Natural killer cell treated with Interleukin-12 subunit alpha and Interleukin-12 subunit beta and Interleukin-15 and Interleukin-18, amount 100 ng/mL, for 72 hours (primary cell): ENCODE measurements around the gene PPP2R5C. TPM values are rescaled to one million over a fixed set of nuclear protein-coding genes. Genes with fewer than 3 reads are reported as not detected.

Source experiments
- ATAC-seq, 2 donors: fragments of 150-1000 bp; cut with Tn5 transposase in 1 of 2; sonication (Bioruptor Pico), chemical (Tn5 transposase) in 1 of 2; 2 replicates each; pipeline ENCODE4 v1.10.0; 2021
- DNase-seq: peaks from one replicate; pipeline ENCODE4 v3.0.0; 2022; ENCODE audit warnings: low spot score
- H3K27ac Mint-ChIP-seq, 2 donors: 1 replicate in 1 of 2; 2 replicates in 1 of 2; pipeline ENCODE4 v1.8.0; 2022; ENCODE audit warnings: mixed read lengths in 2 of 2, mild to moderate bottlenecking in 1 of 2, moderate library complexity in 1 of 2
- H3K27me3 Mint-ChIP-seq, 2 donors: 1 replicate in 1 of 2; 2 replicates in 1 of 2; pipeline ENCODE4 v1.8.0; 2022; ENCODE audit warnings: mixed read lengths in 2 of 2
- H3K36me3 Mint-ChIP-seq: one replicate; pipeline ENCODE4 v1.8.0; 2022; ENCODE audit warnings: mixed read lengths
- H3K4me1 Mint-ChIP-seq, 2 donors: 1 replicate in 1 of 2; 2 replicates in 1 of 2; pipeline ENCODE4 v1.8.0; 2022; ENCODE audit warnings: low read depth in 2 of 2, mixed read lengths in 2 of 2, mild to moderate bottlenecking in 1 of 2
- H3K4me3 Mint-ChIP-seq: one replicate; pipeline ENCODE4 v1.8.0; 2022; ENCODE audit warnings: mixed read lengths
- H3K9me3 Mint-ChIP-seq: 2 replicates; pipeline ENCODE4 v1.8.0; 2022; ENCODE audit warnings: mixed read lengths
- total RNA-seq, 2 donors: library from RNA; stranded (reverse); gene quantifications; one replicate each; pipeline ENCODE4 v1.2.3, GENCODE V29; 2022

Gene PPP2R5C
- total RNA-seq, 2 donors from 2014 or later, result 149 to 210 TPM

DNA sequence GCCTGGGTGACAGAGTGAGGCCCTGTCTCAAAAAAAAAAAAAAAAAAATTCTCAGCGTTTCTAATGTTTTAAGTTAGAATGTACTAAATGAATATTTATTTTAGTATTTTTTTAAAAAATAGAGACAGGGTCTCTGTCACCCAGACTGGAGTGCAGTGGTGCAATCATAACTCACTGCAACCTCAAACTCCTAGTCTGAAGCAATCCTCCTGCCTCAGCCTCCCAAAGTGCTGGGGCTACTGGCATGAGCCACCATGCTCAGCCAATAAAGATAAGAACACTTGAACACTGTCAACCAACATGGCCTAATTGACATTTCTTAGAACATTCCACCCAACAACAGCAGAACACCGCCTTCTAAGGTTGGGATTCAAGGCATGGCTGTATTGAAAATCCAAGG lies 197.8 kb downstream of the PPP2R5C start:
- Mint-ChIP-seq H3K36me3 (no peaks in the 10 kb centered on the region), H3K4me1 (peaks cover 20 to 21% of the 10 kb centered on the region in 2 donors), H3K9me3 (no peaks in the 10 kb centered on the region), H3K27me3 (no peaks in the 10 kb centered on the region), H3K4me3 (no peak overlapping the region), H3K27ac (no peak overlapping the region)
- ATAC-seq, result no peak
- no peak for DNase-seq

- H3K4me3 Mint-ChIP-seq, result no peak overlapping the region
- no peaks in the 10 kb centered on the region for H3K36me3 Mint-ChIP-seq
- no peaks in the 10 kb centered on the region for H3K27me3 Mint-ChIP-seq
- DNase-seq (no peak), ATAC-seq (no peak)
- peaks cover 20 to 21% of the 10 kb centered on the region in 2 donors for H3K4me1 Mint-ChIP-seq
- no peaks in the 10 kb centered on the region for H3K9me3 Mint-ChIP-seq
- H3K27ac Mint-ChIP-seq, result no peak overlapping the region
Measured at GRCh38 chr14:101960225-101960624, 198.7 kb downstream of the PPP2R5C start.

DNA sequence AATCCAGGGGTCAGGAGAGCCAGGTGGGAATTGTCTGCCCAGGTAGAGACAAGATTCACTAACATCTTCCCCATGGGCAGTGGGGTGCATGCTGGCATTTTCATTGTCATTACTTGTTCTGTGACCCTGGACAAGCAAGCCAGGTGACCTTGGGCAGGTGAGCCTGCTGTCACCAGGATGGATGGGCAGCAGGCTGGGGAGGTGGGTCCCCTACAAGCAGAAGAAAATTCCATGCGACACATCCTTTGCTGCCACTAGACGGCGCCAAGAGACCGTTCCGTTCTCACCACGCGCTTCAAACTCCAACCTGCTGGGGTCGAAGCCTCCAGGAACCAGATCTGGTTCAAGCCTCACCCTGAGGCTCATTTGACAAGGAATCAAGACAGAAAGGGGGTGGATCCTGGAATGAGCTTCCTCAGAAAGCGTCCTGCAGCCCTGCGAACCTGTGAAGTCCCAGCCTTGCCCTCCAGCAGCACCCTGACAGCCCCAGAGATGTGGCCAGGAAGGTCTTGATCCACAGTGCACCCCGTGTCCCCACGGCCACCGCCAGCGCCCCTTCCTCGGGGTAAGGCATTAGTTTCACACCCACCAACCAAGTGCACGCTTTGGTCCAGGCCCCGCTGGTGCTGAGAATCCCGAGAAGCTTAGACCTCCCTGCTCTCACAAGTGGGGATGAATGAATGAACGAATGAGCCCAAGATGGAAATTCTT lies 199.7 kb downstream of the PPP2R5C start:
- ATAC-seq, result no peak
- H3K27me3 Mint-ChIP-seq, result no peaks in the 10 kb centered on the region
- no peaks in the 10 kb centered on the region for H3K9me3 Mint-ChIP-seq
- no peak overlapping the region for H3K4me3 Mint-ChIP-seq
- peaks cover 20 to 21% of the 10 kb centered on the region in 2 donors for H3K4me1 Mint-ChIP-seq
- H3K27ac Mint-ChIP-seq, result peak overlapping the region in 1 of 2 donors; percentile 56
- DNase-seq, result peak; percentile 78
- no peaks in the 10 kb centered on the region for H3K36me3 Mint-ChIP-seq

DNA sequence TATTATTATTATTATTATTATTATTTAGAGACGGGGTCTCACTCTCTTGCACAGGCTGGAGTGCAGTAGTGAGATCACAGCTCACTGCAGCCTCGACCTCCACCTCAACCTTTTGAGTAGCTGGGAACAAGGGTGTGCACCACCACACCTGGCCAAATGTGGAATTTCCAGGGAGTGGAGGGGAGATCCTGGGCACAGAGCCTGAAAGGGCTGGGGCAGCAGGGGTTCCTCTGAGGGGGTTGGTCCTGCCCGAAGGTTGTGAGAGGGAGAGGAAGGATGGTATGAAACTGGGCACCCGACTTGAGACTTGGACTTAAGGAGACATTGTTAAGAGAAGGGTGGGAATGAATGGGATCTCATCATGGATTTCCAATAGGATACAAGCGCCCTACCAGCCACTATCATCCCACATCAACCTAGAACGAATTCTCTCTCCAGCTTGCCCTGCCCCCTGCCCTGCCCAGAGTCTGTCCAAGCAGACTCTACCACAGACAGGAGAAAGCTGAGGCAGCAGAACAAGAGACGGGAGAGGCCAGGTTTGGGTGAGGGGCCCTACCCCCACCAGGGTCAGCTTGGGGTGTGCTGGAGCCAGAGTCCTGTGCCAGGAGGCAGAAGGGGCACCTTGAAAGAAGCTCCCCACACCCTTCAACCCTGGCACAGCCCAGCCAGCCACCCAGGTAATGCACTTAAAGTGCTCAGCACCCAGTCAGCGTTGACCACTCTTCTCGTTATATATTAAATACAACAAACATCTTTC lies 200.4 kb downstream of the PPP2R5C start:
- no peak overlapping the region for H3K4me3 Mint-ChIP-seq
- H3K4me1 Mint-ChIP-seq, result peaks cover 20 to 21% of the 10 kb centered on the region in 2 donors
- DNase-seq (no peak), ATAC-seq (no peak)
- H3K27ac Mint-ChIP-seq, result no peak overlapping the region
- H3K36me3 Mint-ChIP-seq, result no peaks in the 10 kb centered on the region
- no peaks in the 10 kb centered on the region for H3K27me3 Mint-ChIP-seq
- H3K9me3 Mint-ChIP-seq, result no peaks in the 10 kb centered on the region

GRCh38 chr14:101962503-101962874 lies 201.0 kb downstream of the PPP2R5C start:
- no peak for ATAC-seq
- no peak overlapping the region for H3K4me3 Mint-ChIP-seq
- DNase-seq, result no peak
- H3K4me1 Mint-ChIP-seq, result peaks cover 20 to 21% of the 10 kb centered on the region in 2 donors
- H3K27me3 Mint-ChIP-seq, result no peaks in the 10 kb centered on the region
- H3K27ac Mint-ChIP-seq, result no peak overlapping the region
- no peaks in the 10 kb centered on the region for H3K9me3 Mint-ChIP-seq
- H3K36me3 Mint-ChIP-seq, result no peaks in the 10 kb centered on the region

DNA sequence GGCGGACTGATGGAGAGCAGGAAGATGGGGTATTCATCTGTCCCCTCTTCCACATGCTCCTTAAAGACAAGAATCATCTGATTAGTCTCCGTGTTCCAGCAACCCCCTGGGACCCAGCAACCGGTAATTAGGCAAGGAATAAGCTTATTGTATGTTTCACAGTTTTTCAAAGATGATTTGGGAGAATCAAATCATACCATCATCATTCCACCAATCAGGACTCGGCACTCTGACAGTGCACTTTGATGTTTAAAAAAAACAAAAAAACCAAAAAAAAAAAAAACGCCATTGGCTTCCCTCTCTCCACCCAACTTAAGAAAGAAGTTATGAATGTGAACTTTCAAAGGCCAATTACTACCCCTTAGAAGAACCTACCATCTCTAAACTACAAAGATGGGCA lies 201.5 kb downstream of the PPP2R5C start:
- H3K27ac Mint-ChIP-seq, result no peak overlapping the region
- H3K4me3 Mint-ChIP-seq, result no peak overlapping the region
- ATAC-seq, result no peak
- H3K9me3 Mint-ChIP-seq, result no peaks in the 10 kb centered on the region
- H3K27me3 Mint-ChIP-seq, result no peaks in the 10 kb centered on the region
- H3K4me1 Mint-ChIP-seq, result peaks cover 22 to 25% of the 10 kb centered on the region in 2 donors
- no peak for DNase-seq
- H3K36me3 Mint-ChIP-seq, result peaks cover 3% of the 10 kb centered on the region

DNA sequence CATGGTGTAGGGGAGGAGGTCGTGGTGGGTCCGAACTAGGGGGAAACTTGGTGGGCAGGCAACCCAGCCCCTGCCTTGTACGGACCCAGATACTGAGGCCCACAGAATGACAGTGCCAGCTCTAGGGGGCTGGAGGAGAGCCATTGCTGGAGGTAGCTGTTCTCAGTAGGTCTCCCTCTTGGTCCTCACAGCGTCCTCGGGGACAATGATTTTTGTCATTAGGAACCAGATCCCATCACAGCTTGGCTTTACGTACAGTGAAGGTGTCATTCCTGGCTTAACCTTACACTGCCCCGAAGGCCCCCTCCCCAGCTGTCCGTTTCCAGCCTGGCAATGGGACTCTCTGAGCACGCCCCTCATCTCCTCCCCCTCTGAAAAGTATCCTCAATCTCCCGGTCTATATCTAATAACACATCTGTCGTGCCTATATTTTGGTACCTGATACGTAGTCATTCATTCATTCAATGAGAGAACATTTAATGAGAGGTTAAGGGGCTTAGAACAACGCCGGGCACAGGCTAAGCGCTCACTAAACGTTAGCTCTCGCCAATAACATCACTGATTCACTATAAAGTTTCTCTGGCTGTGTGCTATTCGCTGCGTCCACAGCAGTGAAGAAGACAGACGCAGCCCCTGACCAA lies 202.3 kb downstream of the PPP2R5C start:
- peak overlapping the region; percentile 70 for H3K4me3 Mint-ChIP-seq
- DNase-seq (no peak), ATAC-seq (no peak)
- peaks cover 23% of the 10 kb centered on the region in 2 donors for H3K4me1 Mint-ChIP-seq
- no peaks in the 10 kb centered on the region for H3K9me3 Mint-ChIP-seq
- H3K36me3 Mint-ChIP-seq, result peaks cover 5% of the 10 kb centered on the region
- peak overlapping the region; percentile 76 to 90 for H3K27ac Mint-ChIP-seq
- H3K27me3 Mint-ChIP-seq, result no peaks in the 10 kb centered on the region

DNA sequence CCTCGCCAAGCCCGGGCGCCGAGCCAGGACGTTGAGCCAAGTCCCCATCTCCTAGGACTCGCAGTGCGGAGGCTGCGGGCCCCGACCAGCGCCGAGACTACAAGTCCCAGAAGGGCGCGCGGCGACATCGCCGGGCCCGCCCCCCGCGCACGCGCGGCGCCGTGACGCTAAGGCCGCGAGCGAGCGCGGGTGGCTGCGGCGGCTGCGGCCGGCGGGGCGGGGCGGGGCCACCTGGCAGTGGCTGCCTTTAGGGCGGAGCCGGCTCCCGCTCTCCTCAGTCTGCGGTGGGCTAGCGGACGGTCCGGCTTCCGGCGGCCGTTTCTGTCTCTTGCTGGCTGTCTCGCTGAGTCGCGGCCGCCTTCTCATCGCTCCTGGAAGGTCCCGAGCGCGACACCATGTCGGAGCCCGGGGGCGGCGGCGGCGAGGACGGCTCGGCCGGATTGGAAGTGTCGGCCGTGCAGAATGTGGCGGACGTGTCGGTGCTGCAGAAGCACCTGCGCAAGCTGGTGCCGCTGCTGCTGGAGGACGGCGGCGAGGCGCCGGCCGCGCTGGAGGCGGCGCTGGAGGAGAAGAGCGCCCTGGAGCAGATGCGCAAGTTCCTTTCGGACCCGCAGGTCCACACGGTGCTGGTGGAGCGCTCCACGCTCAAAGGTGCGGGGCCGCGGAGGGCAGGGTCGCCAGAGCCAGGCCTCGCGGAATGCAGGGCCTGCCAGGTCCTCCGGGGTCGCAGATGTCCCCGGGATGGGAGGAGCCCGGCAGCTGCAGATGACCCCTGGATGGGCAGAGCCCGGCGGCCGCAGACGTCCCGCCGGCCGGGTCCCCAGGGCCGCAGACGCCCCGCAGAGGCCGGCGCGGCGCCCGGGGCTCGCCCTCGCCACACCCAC lies 203.0 kb downstream of the PPP2R5C start, which contains the start of gene DYNC1H1:
DYNC1H1 (plus strand) TSS at position 277 of the 884 bp plus-strand sequence; CDS start at position 396, 119 bp downstream.
- H3K36me3 Mint-ChIP-seq, result peaks cover 7% of the 10 kb centered on the region
- H3K4me3 Mint-ChIP-seq, result peak within 1 kb of the TSS; percentile 90
- H3K27ac Mint-ChIP-seq, result peak within 1 kb of the TSS; percentile 76 to 90
- H3K27me3 Mint-ChIP-seq, result no peaks in the 10 kb centered on the region
- DNase-seq (peak; percentile 95), ATAC-seq (peak; percentile 94 to 96)
- H3K4me1 Mint-ChIP-seq, result peaks cover 21 to 26% of the 10 kb centered on the region in 2 donors
- no peaks in the 10 kb centered on the region for H3K9me3 Mint-ChIP-seq

GRCh38 chr14:101965181-101965544 lies 203.7 kb downstream of the PPP2R5C start:
- ATAC-seq (peak; percentile 61 to 76), DNase-seq (peak; percentile 83)
- H3K9me3 Mint-ChIP-seq, result no peaks in the 10 kb centered on the region
- peak overlapping the region; percentile 80 for H3K4me3 Mint-ChIP-seq
- H3K27ac Mint-ChIP-seq, result peak overlapping the region; percentile 74 to 76
- H3K27me3 Mint-ChIP-seq, result no peaks in the 10 kb centered on the region
- peaks cover 12% of the 10 kb centered on the region for H3K36me3 Mint-ChIP-seq
- H3K4me1 Mint-ChIP-seq, result peaks cover 19 to 28% of the 10 kb centered on the region in 2 donors

DNA sequence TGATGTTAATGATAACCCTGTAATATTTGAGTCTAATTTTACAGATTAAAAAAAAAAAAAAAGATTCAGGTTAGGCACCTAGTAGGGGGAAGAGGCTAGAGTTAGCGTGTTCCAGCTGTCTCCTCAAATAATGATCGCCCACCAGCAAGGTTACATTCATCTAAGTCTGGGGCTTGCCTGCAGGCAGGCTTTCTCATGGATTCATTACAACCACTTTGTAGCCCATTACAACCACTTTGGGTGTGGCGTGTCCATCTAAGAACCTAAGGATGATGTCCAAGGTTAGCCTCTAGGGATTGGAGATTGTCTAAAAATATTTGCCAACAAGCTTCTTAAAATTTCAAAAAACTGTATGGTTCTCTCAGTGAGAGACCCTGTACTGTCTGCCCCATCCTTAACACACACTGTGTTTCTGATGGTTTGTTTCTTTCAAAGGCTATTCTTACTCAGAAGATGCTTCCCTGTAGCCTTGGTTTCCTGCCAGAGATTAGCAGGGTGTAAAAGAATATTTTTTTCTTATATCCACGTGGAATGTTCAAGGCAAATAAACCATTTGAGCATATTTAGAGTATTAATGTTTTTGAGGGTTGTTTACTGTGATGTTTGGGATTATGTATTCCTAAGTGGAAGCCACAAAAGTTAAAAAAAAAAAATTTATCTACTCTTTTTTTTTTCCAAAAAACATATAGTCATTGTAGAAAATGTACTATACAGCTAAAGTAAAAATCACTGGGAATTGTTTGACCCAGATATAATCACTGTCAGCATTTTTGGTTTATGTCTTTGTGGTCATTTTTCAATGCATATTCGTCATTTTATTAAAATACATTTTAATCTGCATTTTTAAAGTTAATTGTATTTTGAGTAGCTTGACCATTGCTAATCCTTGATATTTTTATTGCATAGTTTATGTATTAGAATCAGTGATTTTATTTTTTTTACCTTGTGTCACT lies 204.5 kb downstream of the PPP2R5C start:
- ATAC-seq (no peak), DNase-seq (no peak)
- Mint-ChIP-seq H3K27ac (peak overlapping the region; percentile 74 to 76), H3K4me3 (peak overlapping the region; percentile 80), H3K4me1 (peaks cover 18 to 28% of the 10 kb centered on the region in 2 donors), H3K9me3 (no peaks in the 10 kb centered on the region), H3K36me3 (peaks cover 14% of the 10 kb centered on the region), H3K27me3 (no peaks in the 10 kb centered on the region)

- peaks cover 14% of the 10 kb centered on the region for H3K36me3 Mint-ChIP-seq
- H3K4me3 Mint-ChIP-seq, result peak overlapping the region; percentile 21
- H3K4me1 Mint-ChIP-seq, result peaks cover 16 to 24% of the 10 kb centered on the region in 2 donors
- peak overlapping the region in 1 of 2 donors; percentile 29 for H3K27ac Mint-ChIP-seq
- no peak for DNase-seq
- H3K9me3 Mint-ChIP-seq, result no peaks in the 10 kb centered on the region
- ATAC-seq, result no peak
- H3K27me3 Mint-ChIP-seq, result no peaks in the 10 kb centered on the region
Measured at GRCh38 chr14:101966742-101967141, 205.2 kb downstream of the PPP2R5C start.

DNA sequence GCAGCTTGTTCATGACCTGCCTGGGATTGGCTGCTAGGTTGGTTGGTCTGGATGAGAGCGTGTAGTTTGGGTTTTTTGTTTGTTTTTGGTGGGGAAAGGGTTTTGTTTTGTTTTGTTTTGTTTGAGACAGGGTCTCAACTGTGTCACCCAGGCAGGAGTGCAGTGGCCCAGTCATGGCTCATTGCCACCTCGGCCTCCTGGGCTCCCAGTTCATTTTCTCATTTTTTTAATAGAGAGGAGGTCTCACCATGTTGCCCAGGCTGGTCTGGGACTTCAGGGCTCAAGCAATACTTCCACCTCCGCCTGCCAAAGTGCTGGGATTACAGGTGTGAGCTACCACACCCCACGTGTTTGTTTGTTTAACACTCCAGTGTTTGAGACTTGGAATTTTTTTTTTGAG lies 206.7 kb downstream of the PPP2R5C start:
- H3K9me3 Mint-ChIP-seq, result no peaks in the 10 kb centered on the region

More for the DNA sequence above, 206.7 kb downstream of the PPP2R5C start:
- Mint-ChIP-seq H3K4me1 (peaks cover 24 to 39% of the 10 kb centered on the region in 2 donors), H3K27me3 (no peaks in the 10 kb centered on the region), H3K4me3 (no peak overlapping the region), H3K36me3 (peaks cover 14% of the 10 kb centered on the region), H3K27ac (peak overlapping the region in 1 of 2 donors; percentile 55)
- DNase-seq, result no peak
- no peak for ATAC-seq
